ENCODE results near the gene PDE3B.
"Not testable (repeated sequence)": the region's sequence is repeated elsewhere in the genome, so short reads cannot be mapped to it uniquely, and the experiment has no call there.

The PDE3B gene

GRCh38 chr11:14852571-14853177 is 209.1 kb downstream of the PDE3B start:
- Histone ChIP-seq H3K36me3 (replicated peaks) (no peaks in the 10 kb centered on the region), H3K4me3 (no peak overlapping the region), H3K9me3 (no peaks in the 10 kb centered on the region), H3K4me1 (no peaks in the 10 kb centered on the region), H3K27me3 (ENCODE audit: low read depth) (no peaks in the 10 kb centered on the region)
- in situ Hi-C loops (cut with MboI; ENCODE audit: low sequenced_read_pairs), result no loop called here
- no peak for DNase-seq (ENCODE audit: low spot score in 2 of 2)

GRCh38 chr11:14854057-14854456 is 210.5 kb downstream of the PDE3B start:
- Histone ChIP-seq H3K4me1 (no peaks in the 10 kb centered on the region), H3K36me3 (replicated peaks) (no peaks in the 10 kb centered on the region), H3K4me3 (no peak overlapping the region), H3K27me3 (ENCODE audit: low read depth) (no peaks in the 10 kb centered on the region), H3K9me3 (no peaks in the 10 kb centered on the region)
- in situ Hi-C loops (cut with MboI; ENCODE audit: low sequenced_read_pairs), result no loop called here
- DNase-seq (ENCODE audit: low spot score in 2 of 2), result no peak

GRCh38 chr11:14855890-14856289 is 212.3 kb downstream of the PDE3B start:
- no peak overlapping the region for H3K4me3 ChIP-seq
- in situ Hi-C loops (cut with MboI; ENCODE audit: low sequenced_read_pairs), result no loop called here
- H3K36me3 ChIP-seq (replicated peaks), result no peaks in the 10 kb centered on the region
- DNase-seq (ENCODE audit: low spot score in 2 of 2), result no peak
- H3K9me3 ChIP-seq, result no peaks in the 10 kb centered on the region
- no peaks in the 10 kb centered on the region for H3K4me1 ChIP-seq
- H3K27me3 ChIP-seq (ENCODE audit: low read depth), result no peaks in the 10 kb centered on the region

- H3K4me1 ChIP-seq, result no peaks in the 10 kb centered on the region
- in situ Hi-C loops (cut with MboI; ENCODE audit: low sequenced_read_pairs), result no loop called here
- DNase-seq (ENCODE audit: low spot score in 2 of 2), result no peak
These were observed 214.0 kb downstream of the PDE3B start for GRCh38 chr11:14857621-14858020.

GRCh38 chr11:14858404-14858803 is 214.8 kb downstream of the PDE3B start:
- Histone ChIP-seq H3K27me3 (ENCODE audit: low read depth) (no peaks in the 10 kb centered on the region), H3K36me3 (replicated peaks) (no peaks in the 10 kb centered on the region), H3K4me3 (no peak overlapping the region), H3K4me1 (no peaks in the 10 kb centered on the region), H3K9me3 (no peaks in the 10 kb centered on the region)
- in situ Hi-C loops (cut with MboI; ENCODE audit: low sequenced_read_pairs), result no loop called here
- no peak for DNase-seq (ENCODE audit: low spot score in 2 of 2)

More at GRCh38 chr11:14857621-14858020, 214.0 kb downstream of the PDE3B start:
- Histone ChIP-seq H3K36me3 (replicated peaks) (no peaks in the 10 kb centered on the region), H3K27me3 (ENCODE audit: low read depth) (no peaks in the 10 kb centered on the region), H3K9me3 (no peaks in the 10 kb centered on the region), H3K4me3 (no peak overlapping the region)

- no peaks in the 10 kb centered on the region for H3K36me3 ChIP-seq (replicated peaks)
- in situ Hi-C loops (cut with MboI; ENCODE audit: low sequenced_read_pairs), result no loop called here
- no peaks in the 10 kb centered on the region for H3K4me1 ChIP-seq
- H3K9me3 ChIP-seq, result no peaks in the 10 kb centered on the region
- H3K4me3 ChIP-seq, result no peak overlapping the region
- no peaks in the 10 kb centered on the region for H3K27me3 ChIP-seq (ENCODE audit: low read depth)
- no peak for DNase-seq (ENCODE audit: low spot score in 2 of 2)
These were observed 216.9 kb downstream of the PDE3B start for GRCh38 chr11:14860511-14860910.

GRCh38 chr11:14861680-14862079 is 218.1 kb downstream of the PDE3B start:
- Histone ChIP-seq H3K9me3 (no peaks in the 10 kb centered on the region), H3K27me3 (ENCODE audit: low read depth) (no peaks in the 10 kb centered on the region), H3K4me3 (no peak overlapping the region), H3K4me1 (no peaks in the 10 kb centered on the region), H3K36me3 (replicated peaks) (no peaks in the 10 kb centered on the region)
- in situ Hi-C loops (cut with MboI; ENCODE audit: low sequenced_read_pairs), result no loop called here
- no peak for DNase-seq (ENCODE audit: low spot score in 2 of 2)

- H3K36me3 ChIP-seq (replicated peaks); in situ Hi-C loops (cut with MboI; ENCODE audit: low sequenced_read_pairs); DNase-seq (ENCODE audit: low spot score in 2 of 2); H3K4me1 ChIP-seq; H3K9me3 ChIP-seq; H3K4me3 ChIP-seq; H3K27me3 ChIP-seq (ENCODE audit: low read depth): not testable (repeated sequence)
These were observed 220.2 kb downstream of the PDE3B start for GRCh38 chr11:14863775-14864174.

- no peak for DNase-seq (ENCODE audit: low spot score in 2 of 2)
- H3K4me1 ChIP-seq, result no peaks in the 10 kb centered on the region
- no peaks in the 10 kb centered on the region for H3K9me3 ChIP-seq
- in situ Hi-C loops (cut with MboI; ENCODE audit: low sequenced_read_pairs), result no loop called here
- H3K4me3 ChIP-seq, result no peak overlapping the region
- H3K27me3 ChIP-seq (ENCODE audit: low read depth), result no peaks in the 10 kb centered on the region
- no peaks in the 10 kb centered on the region for H3K36me3 ChIP-seq (replicated peaks)
These were observed 228.4 kb downstream of the PDE3B start for GRCh38 chr11:14872032-14872431.

- Histone ChIP-seq H3K4me3 (no peak overlapping the region), H3K4me1 (no peaks in the 10 kb centered on the region), H3K27me3 (ENCODE audit: low read depth) (no peaks in the 10 kb centered on the region), H3K36me3 (replicated peaks) (no peaks in the 10 kb centered on the region), H3K9me3 (no peaks in the 10 kb centered on the region)
- no peak for DNase-seq (ENCODE audit: low spot score in 2 of 2)
- in situ Hi-C loops (cut with MboI; ENCODE audit: low sequenced_read_pairs), result no loop called here
These were observed 230.0 kb downstream of the PDE3B start for GRCh38 chr11:14873632-14874031.

- Histone ChIP-seq H3K9me3 (no peaks in the 10 kb centered on the region), H3K36me3 (replicated peaks) (no peaks in the 10 kb centered on the region), H3K27me3 (ENCODE audit: low read depth) (no peaks in the 10 kb centered on the region), H3K4me1 (no peaks in the 10 kb centered on the region), H3K4me3 (no peak overlapping the region)
- in situ Hi-C loops (cut with MboI; ENCODE audit: low sequenced_read_pairs), result no loop called here
- DNase-seq (ENCODE audit: low spot score in 2 of 2), result no peak
These were observed 231.6 kb downstream of the PDE3B start for GRCh38 chr11:14875163-14875562.

GRCh38 chr11:14881576-14882193 is 238.1 kb downstream of the PDE3B start:
- H3K27me3 ChIP-seq (ENCODE audit: low read depth), result no peaks in the 10 kb centered on the region
- H3K4me3 ChIP-seq, result no peak overlapping the region
- in situ Hi-C loops (cut with MboI; ENCODE audit: low sequenced_read_pairs), result no loop called here
- H3K9me3 ChIP-seq, result no peaks in the 10 kb centered on the region
- peaks cover 3% of the 10 kb centered on the region; the same call in 1 of the 2 replicates for H3K4me1 ChIP-seq
- no peak for DNase-seq (ENCODE audit: low spot score in 2 of 2)
- no peaks in the 10 kb centered on the region for H3K36me3 ChIP-seq (replicated peaks)

- DNase-seq (ENCODE audit: low spot score in 2 of 2), result no peak
- H3K4me1 ChIP-seq, result peaks cover 3% of the 10 kb centered on the region; the same call in 1 of the 2 replicates
- no peak overlapping the region for H3K4me3 ChIP-seq
- no peaks in the 10 kb centered on the region for H3K27me3 ChIP-seq (ENCODE audit: low read depth)
- H3K9me3 ChIP-seq, result no peaks in the 10 kb centered on the region
- in situ Hi-C loops (cut with MboI; ENCODE audit: low sequenced_read_pairs), result no loop called here
- no peaks in the 10 kb centered on the region for H3K36me3 ChIP-seq (replicated peaks)
These were observed 238.6 kb downstream of the PDE3B start for GRCh38 chr11:14882196-14882595.

GRCh38 chr11:14883683-14884082 is 240.1 kb downstream of the PDE3B start:
- in situ Hi-C loops (cut with MboI; ENCODE audit: low sequenced_read_pairs); H3K9me3 ChIP-seq: not testable (repeated sequence)

More at GRCh38 chr11:14883683-14884082, 240.1 kb downstream of the PDE3B start:
- not testable (repeated sequence) for H3K4me1 ChIP-seq; DNase-seq (ENCODE audit: low spot score in 2 of 2); H3K27me3 ChIP-seq (ENCODE audit: low read depth); H3K36me3 ChIP-seq (replicated peaks); H3K4me3 ChIP-seq
